Stimulated activated CD8-positive, alpha-beta memory T cell treated with anti-CD3 and anti-CD28 coated beads, Interleukin-12 subunit alpha, Interleukin-12 subunit beta, amount 100 ng/mL, for 4 hours (primary cell): ENCODE measurements around the gene CHCHD6.

Experiments used
- DNase-seq: peaks from one replicate; pipeline ENCODE4 v3.0.0-alpha.2; 2020; ENCODE audit warnings: low read depth

Gene CHCHD6

DNA sequence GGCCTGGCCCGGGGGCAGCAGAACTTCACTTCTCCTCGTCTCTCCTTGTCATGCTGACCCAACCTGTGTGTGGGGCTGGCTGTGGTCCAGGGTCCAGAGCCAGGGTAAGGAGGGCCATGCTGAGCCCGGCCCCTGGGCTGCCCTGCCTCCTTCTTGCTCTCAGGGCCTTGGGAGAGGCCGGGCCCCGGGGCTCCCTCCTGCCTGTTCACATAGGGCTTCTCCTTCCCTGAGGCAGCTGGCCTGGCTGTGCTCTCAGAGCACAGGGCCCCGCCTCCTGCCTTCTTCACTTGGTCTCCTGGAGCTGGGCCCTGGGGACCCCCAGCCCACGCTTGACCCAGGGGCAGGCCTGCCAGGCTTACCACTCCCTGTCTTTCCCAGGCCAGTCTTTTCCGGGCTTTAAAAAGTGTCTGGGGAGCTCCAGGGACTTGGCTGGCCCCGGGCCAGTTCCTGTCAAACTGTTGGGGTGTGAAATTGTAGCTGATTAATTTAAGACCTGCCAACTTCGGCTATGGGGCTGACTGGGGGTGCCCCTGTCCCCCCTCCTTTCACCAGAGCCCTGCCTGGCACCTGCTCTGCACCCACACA, 290.7 kb downstream of the CHCHD6 start:
- no peak for DNase-seq

DNA sequence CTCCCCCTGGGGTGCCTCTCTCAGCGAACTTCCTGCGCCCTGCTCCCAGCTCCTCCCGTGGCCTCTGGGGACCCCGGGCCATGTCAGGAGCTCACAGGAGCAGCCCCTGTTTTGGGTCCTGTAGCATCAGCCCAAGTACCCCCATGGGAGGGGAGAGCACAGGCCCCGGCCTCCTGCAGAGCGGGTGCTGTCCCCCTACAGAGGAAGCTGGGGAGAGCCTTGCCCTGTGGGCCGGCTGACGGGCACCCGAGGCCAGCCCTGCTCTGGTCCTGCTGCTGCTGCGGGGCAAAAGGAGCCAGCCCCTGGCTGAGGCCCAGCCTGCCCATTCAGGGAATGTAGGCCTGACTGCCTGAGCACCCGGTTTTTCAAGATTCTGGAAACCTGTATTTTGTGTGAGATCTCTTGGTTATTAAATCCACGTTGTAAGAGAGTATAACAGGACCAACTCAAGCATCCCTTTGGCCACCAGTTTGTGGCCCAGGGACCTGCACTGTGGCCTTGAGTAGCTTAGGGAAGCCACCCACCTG, 291.3 kb downstream of the CHCHD6 start:
- DNase-seq, result no peak

DNA sequence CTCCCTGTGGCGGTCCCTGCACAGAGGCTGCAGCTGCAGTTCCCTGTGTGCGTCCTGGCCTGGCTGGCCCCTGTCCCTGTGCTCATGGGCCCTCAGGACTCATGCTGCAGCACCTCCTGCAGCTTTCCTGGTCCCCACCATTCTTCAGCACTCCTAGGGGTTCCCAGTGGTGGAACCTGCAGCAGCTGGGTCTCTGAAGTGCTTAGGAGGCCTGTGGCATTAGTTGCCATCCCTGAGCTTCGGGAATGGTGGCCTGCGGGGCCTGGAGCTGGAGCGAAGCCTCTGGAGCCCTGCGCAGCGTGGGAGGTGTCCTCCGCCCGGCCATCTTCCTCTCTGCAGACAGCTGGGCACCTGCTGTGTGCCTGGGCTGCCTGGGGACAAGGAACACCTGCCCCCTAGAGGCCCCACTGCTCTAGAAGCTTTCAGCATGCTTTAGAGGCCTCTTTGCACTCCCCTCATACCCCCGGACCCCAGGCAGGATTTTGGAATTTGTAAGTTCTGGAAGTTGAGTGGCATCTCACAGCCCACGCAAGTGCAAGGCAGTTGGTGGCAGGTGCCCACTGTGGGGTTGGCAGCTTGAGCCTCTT, 292.0 kb downstream of the CHCHD6 start:
- DNase-seq, result no peak

DNA sequence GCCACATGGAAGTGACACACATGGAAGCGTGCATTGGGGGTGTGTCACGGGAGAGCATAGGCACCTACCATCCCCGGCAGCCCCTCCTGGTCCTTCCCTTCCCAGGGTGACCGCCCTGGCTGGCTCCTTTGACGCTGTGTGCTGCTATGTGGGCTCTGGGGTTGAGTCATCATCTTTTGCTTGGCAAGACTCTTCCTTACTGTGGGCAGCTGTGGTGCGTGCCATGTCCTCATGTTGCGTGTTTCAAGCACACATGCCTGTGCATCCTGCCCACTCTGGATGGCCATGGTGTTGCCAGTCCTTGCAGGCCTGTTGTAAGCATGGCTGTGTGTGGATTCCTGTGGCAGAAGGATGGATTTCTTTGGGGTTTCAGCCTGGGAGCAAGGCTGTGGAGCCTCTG, 292.9 kb downstream of the CHCHD6 start:
- DNase-seq, result no peak

DNA sequence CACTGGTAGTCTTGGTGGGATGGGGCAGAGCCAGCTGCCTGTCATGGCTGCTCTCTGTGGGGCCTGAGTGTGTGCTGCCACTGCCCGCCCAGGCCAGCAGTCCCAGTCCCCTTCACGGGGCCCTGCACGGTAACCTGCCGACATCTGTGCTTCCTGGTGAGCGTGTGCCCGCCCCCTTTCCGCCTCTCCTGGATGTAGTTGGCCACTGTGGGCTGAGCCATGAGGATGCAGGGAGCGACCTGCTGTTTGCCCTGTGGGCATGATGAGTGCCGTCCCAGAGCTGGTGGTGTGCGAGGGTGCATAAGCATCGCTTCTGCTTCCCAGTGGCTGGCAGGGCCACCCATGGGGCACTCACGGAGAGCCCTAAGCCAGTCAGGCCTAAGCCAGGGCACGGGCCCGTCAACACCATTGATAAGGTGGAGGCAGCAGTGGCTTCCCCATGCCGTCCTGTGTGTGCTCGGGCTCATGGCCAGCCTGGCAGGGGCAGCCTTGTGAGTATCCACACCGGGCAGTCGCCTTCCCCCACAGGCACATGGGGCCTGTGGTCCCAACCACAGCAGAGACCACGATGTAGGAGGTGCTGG, 293.5 kb downstream of the CHCHD6 start:
- DNase-seq, result no peak

DNA sequence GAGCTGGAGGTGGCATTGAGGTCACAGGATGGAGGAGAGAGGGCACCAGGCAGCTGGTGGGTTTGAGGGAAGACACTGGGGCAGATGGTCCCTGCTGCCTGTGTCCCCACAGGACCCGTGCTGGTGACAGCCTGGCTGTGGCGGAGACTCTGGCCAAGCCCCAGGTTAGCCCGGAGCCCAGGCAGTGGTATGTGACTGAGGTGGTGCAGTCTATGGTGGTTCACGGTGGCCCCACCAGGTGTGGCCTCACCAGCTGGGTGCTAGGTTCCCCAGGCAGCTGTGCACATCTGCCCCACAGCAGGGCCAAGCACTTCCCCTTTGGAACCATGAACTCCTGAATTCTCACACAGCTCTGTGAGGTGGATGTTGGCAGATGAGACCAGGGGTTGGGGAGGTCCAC, 294.3 kb downstream of the CHCHD6 start:
- no peak for DNase-seq

DNA sequence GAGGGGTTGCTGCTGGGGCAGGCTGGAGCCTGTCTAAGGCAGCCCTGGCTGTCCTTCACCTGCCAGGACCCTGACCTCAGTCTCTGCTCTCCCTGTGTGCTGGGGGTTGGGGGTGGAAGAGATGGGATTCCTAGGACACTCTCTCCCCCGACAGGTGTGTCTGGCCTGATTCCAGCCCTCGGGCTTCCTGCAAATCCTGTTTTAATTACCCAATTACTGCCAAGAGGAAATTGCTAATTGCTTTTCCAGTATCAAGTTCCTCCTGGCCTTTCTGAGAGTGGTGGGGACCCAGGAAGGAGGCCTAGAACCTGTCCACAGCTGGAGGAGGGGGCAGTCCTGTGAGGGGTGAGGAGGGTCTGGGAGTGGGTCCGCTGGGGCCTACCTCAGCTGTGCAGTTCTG, 294.7 kb downstream of the CHCHD6 start:
- no peak for DNase-seq

DNA sequence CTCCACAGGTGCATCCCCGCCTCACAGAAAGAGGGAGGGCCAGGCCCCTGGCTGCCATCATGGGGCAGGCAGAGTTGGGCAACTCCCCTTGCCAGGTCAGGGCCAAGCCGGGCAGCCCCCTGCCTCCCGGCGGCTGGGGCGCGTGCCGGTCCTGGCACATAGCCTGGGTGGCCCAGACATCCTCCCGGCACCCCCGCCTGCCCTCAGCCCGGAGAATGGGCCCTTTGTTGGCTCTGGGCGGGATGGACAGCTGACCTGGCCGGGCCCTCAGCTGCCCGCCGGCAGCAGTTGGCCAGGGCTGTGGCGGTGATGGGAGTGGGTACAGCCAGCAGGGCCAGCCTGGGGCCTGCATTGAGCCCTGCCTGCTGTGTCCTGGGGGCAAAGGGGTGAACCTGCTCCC, 295.3 kb downstream of the CHCHD6 start:
- no peak for DNase-seq

DNA sequence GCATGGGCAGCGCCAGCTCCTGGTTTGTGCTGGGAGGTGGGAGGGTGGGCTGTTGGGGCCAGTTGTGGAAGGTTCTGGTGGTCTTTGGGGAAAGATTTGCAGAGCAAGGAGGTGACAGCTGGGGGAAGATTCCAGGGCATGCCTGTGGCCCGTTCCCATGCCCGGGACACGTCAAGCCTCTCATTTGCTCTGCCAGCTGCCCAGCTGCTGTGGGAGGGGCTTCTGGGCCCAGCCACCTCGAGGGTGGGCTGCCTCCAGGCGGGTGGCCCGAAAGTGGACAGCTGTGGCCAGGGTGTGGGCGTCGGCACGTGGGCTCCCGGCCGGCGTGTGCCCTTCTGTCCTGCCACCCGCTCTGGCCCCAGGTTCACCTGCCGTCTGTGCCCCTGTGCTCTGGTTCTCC, 296.1 kb downstream of the CHCHD6 start:
- no peak for DNase-seq

DNA sequence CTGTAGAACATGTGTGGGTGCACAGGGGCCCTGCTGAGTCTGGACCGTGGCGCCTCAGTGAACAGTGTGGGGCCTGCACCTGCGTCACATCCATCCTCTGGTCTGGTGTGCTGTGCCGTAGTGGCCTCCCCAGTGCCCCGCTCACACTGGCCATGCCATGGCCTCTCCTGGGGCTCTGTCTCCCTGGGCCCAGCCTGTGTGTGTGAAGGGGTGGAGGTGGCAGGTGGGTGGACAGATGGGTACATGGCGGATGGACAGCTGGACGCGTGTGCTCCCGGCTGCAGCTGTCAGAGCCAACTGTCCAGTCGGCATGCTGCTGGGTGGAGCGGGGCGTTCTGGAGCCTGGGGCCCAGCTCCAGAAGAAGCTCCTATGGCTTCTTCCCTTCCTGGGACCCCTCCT, 296.7 kb downstream of the CHCHD6 start:
- DNase-seq, result no peak

DNA sequence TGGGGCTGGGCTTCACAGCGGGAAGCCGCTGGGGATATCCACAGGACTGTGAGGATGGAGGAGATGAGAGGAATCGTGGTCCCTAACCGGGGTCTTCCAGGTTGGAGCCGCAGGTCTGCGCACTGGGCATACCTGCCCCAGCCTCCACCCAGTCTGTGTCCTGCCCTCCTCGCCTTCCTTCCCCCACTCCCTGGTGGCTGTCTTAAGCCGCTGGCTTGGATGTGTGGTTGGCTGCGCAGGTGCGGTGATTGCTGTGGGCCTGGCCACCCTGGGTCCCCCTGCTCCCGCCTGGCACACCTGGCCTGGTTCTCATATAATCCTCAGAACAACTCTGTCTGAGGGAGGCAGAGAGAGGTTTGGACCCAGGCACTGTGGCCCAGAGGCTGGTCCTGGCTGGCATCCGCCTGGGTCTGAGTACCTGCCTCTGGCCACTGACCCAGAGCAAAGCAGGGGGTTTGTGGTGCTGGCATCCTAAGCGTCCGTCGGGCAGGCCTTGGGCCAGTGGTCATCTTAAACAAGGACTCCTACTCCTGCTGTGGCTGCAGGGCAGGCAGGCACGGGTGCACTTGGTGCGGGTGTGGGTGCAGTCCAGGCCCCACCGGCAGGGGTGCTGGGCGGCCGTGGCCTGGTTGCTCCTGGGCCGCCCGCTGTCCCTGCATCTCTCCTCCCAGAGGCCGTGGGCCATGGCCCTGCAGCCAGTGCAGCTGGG, 297.6 kb downstream of the CHCHD6 start:
- DNase-seq, result no peak

DNA sequence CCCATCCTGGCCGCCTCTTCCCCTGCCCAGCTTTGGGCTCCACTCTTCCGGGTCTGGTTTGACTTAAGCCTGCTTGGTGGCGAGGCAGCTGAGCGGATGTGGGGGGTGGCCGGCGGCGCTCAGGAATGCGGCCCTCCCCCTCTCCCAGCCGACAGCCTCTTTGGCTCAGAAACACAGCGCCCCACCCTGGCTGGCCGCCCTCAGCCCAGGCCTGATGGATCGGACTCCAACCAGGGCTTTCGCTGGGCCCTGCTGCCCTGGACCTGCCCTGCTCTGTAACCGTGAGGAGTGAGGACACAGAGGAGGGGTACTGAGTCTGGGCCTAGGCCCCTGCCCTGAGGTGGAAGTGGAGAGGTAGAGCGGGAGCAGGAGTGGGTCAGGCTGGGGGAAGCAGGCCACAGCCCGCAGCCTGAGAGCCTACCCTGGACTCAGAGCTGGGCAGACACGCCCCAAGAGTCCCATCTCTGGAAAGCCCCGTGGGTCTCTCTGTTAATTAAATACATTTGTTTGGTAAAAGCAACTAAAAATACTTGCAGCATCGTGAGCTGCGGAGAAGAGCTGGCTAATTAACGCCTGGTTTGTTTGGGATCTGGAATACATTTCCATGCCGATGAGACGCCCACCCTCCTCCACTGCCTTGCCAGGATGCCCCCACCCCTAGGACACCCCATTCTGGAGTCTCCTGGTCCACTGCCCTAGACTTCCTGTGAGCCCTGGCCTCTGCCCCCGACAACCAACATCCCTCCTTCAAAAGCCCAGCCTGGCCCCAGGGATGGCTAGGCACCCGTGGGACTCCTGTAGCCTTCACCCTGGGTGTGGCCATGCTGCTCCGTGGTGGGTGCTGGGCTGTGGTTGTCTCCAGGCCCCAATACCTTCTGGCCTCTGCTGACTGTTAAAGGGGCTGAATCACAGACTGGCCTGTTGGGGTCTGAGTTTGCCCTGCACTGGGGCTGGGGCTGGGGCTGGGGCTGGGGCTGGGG, 298.4 kb downstream of the CHCHD6 start:
- DNase-seq, result no peak

DNA sequence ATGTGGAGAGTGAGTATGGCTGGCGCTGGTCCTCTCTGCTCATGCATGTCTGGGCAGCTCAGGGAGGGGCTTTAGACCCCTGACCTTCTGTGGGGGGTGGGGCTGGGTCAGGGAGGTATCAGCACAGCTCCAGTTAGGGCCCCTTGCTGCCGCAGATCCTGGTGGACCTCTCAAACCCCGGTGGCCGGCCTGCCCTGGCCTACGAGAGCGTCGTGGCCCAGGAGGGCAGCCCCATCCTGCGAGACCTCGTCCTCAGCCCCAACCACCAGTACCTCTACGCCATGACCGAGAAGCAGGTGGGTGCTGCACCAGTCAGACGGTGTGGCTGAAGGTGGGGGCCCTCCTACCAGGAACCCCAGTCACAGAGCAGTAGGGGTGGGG, 299.1 kb downstream of the CHCHD6 start:
- no peak for DNase-seq

DNA sequence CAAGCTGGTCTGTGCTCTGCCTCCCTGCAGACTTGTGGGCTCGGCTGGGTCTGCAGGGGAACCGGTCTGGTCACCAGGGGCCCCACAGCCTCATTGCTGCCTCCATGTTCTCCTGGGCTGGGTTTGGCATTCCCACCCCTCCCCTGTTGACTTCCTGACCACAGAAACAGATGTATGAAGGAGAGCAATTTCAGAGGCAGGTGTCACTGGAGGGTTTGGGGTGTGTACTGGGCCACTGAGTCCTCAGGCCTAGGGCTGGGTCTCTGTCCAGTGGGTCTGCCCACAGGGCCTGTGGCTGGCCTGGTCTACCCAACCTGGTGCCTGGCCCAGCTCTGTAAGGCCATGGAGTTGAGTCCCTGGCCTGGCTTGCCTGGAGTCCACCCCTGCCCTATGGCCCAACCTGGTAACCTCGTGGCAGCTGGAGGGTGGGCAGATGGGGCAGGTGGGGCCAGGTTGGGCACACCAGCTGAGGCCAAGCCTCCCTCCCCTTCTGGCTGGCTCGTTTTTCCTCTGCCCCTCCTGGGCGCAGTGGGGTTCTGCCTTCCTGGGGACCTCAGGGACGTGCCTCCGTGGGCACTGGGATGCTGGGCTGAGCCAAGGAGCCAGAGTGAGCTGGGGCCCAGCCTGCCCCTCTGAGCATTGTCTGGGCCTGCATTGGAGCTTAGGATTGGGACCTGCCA, 299.7 kb downstream of the CHCHD6 start:
- DNase-seq, result no peak

DNA sequence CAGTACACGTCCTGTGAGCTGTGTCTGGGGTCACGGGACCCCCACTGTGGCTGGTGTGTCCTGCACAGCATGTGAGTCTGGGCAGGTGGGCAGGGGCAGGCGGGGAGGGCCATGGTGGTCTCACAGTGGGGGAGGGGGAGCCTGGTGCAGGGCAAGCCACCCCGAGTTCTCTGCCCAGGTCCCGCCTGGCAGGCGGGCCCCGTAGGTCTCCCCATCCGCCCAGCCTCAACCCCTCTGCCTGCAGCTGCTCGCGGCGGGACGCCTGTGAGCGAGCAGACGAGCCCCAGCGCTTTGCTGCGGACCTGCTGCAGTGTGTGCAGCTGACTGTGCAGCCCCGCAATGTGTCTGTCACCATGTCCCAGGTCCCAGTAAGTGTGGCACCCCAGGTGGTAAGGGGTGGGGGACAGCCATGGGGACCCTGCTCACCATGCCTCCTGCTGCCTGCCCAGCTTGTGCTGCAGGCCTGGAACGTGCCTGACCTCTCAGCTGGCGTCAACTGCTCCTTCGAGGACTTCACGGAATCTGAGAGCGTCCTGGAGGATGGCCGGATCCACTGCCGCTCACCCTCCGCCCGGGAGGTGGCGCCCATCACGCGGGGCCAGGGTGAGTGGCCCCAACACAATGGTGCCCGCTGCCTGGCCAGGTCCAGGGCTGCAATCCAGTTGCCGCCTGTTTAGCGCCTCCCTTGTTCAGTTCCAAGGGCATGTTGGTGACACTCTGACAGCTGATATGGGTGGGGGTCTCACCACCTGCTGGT, 300.8 kb downstream of the CHCHD6 start:
- no peak for DNase-seq

DNA sequence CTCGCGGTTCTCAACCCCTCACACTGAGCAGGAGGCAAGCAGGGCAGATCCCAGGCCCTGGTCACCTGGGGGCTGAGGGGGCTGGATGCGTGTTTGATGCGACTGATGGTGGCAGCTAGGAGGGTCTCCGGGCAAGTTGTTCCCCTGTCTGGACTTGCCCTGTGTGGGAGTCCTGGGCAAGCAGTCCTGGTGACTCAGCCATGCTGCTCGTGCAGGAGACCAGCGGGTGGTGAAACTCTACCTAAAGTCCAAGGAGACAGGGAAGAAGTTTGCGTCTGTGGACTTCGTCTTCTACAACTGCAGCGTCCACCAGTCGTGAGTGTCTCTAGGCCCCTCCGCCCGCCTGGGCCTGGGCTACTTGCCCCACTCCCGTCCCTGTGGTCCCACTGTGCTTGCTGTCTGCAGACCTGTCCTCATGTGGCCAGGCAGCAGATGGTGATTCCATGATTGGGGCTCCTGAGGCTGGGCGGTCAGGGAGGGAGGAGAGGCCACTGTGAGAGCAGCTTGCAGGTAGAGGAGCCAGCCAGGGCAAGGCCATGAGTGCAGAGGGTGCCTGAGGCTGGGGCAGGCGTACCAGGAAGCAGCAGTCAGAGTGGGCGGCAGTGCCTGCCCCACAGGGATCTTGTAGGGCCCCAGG, 301.9 kb downstream of the CHCHD6 start:
- DNase-seq, result no peak

DNA sequence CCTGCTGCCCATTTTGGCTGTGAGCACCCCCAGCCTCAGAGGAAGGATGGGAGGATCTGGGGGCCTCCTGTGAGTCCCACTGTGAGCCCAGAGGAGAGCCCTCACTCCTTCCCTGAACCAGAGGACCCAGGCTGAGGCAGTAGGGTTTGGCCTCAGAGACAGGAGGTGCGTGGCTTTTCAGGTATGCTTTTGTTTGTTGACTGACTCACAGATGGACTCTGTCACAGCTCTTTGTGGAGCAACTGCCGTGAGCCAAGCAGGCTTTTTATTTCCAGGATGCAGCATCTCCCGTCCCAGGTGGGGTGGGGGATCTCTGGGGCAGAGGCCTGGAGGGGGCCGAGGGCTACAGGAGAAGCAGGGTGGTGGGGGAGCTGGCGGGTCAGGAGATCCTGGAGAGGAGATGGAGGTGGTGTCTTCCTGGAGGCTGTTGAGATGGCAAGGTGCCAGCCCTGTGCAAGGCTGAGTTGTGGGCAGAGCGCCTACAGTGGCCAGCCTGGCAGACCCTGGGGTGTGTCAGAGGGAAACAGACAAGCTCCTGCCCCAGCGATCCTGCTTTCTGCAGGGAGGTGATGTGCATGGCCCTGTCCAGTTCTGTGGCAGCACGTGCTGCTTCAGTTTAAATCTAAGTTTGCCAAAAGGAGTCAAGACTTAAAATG, 302.9 kb downstream of the CHCHD6 start:
- DNase-seq, result no peak

DNA sequence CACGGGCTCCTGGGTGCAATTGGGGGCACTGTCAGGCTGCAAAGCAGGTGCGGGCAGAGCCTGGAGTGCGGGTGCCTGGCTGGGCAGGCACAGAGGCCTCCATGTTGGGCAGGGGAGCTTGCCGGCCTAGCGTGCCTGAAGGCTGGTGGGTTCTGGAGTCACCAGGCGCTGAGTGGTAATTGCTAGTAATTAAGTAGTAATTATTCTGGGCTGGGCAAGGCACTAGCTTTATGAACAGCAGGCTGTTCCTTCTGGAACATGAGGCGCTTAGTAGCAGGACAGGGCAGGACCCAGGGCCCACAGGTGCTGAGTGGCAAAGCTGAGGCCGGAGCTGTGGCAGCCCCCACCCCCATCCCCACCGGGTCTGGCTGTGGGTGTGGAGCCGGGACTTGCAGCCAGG, 304.2 kb downstream of the CHCHD6 start:
- no peak for DNase-seq

DNA sequence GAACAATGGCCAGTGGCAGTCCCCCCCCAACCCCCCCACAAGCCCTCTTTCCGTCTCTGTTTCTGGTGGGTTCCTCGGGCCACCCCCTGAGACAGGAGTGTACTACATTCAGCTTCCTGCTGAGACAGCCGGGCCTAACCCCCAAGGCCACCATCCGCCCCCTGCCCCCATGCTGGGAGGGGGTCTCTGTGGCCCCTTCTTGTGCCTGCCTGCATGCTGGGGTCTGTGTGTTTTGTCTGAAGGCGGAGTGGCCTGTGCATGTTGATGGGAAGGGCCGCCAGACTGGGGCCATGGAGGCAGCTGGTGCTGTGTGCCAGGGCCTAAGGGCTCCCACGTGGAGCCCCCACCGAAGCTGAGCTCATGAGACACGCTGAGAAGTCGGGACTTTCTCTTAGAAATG, 305.5 kb downstream of the CHCHD6 start:
- no peak for DNase-seq
